ENCODE results near the gene DNAL1. TPM values are rescaled to one million over a fixed set of nuclear protein-coding genes. Genes with fewer than 3 reads are reported as not detected.

Gene DNAL1
- total RNA-seq, 1 donor from 2014 or later = 16.6 TPM

- Histone ChIP-seq H3K36me3 (peaks cover 21% of the 10 kb centered on the region), H3K27me3 (no peaks in the 10 kb centered on the region), H3K9me3 (no peaks in the 10 kb centered on the region), H3K27ac (no peak overlapping the region), H3K4me1 (no peaks in the 10 kb centered on the region), H3K4me3 (no peak overlapping the region)
- intact Hi-C loops (cut with DNase I) = no loop called here
- no peak for DNase-seq
- ATAC-seq = no peak
- no peak for TF ChIP-seq CTCF (IDR thresholded peaks at IDR 0.05)
These were observed 42.1 kb downstream of the DNAL1 start for GRCh38 chr14:73686901-73687300.

- Histone ChIP-seq H3K27ac (no peak overlapping the region), H3K4me3 (no peak overlapping the region), H3K4me1 (no peaks in the 10 kb centered on the region), H3K27me3 (no peaks in the 10 kb centered on the region), H3K36me3 (peaks cover 24% of the 10 kb centered on the region), H3K9me3 (no peaks in the 10 kb centered on the region)
- DNase-seq (no peak), ATAC-seq (no peak)
- no peak for TF ChIP-seq CTCF (IDR thresholded peaks at IDR 0.05)
- intact Hi-C loops (cut with DNase I) = no loop called here
These were observed 49.3 kb downstream of the DNAL1 start for GRCh38 chr14:73694083-73694482.

GRCh38 chr14:73695082-73695481 lies 50.3 kb downstream of the DNAL1 start:
- DNase-seq = no peak
- intact Hi-C loops (cut with DNase I) = no loop called here
- Histone ChIP-seq H3K4me1 (no peaks in the 10 kb centered on the region), H3K4me3 (no peak overlapping the region), H3K9me3 (no peaks in the 10 kb centered on the region), H3K27me3 (no peaks in the 10 kb centered on the region), H3K27ac (no peak overlapping the region), H3K36me3 (peaks cover 15% of the 10 kb centered on the region)
- ATAC-seq = no peak
- TF ChIP-seq CTCF (IDR thresholded peaks at IDR 0.05) = no peak

- TF ChIP-seq CTCF (IDR thresholded peaks at IDR 0.05) = no peak
- no peak overlapping the region for H3K27ac ChIP-seq
- peaks cover 15% of the 10 kb centered on the region for H3K36me3 ChIP-seq
- no peak for ATAC-seq
- H3K27me3 ChIP-seq = no peaks in the 10 kb centered on the region
- H3K4me1 ChIP-seq = no peaks in the 10 kb centered on the region
- H3K4me3 ChIP-seq = no peak overlapping the region
- intact Hi-C loops (cut with DNase I) = no loop called here
- no peak for DNase-seq
- H3K9me3 ChIP-seq = no peaks in the 10 kb centered on the region
These were observed 51.2 kb downstream of the DNAL1 start for GRCh38 chr14:73695997-73696396.

- H3K9me3 ChIP-seq = no peaks in the 10 kb centered on the region
- intact Hi-C loops (cut with DNase I) = no loop called here
- TF ChIP-seq CTCF (IDR thresholded peaks at IDR 0.05) = no peak
- ATAC-seq (no peak), DNase-seq (no peak)
- no peak overlapping the region for H3K27ac ChIP-seq
- H3K4me1 ChIP-seq = no peaks in the 10 kb centered on the region
- H3K4me3 ChIP-seq = no peak overlapping the region
- no peaks in the 10 kb centered on the region for H3K27me3 ChIP-seq
- peaks cover 15% of the 10 kb centered on the region for H3K36me3 ChIP-seq
These were observed 51.9 kb downstream of the DNAL1 start for GRCh38 chr14:73696466-73697400.
